HG03045 (cell line): Measurements from ENCODE around the gene CAP2.
"Not testable (repeated sequence)": the region's sequence is repeated elsewhere in the genome, so short reads cannot be mapped to it uniquely, and the experiment has no call there.

Experiments
- ATAC-seq: cut with Tn5 transposase; IDR thresholded peaks from one replicate; pipeline ENCODE4 v1.9.1; 2021; ENCODE audit warnings: mild to moderate bottlenecking, moderate library complexity; ENCODE audit not compliant: unreplicated experiment

The CAP2 gene

GRCh38 chr6:17574866-17575560 lies 181.6 kb downstream of the CAP2 start:
- ATAC-seq = no peak

- ATAC-seq = no peak
Observed at GRCh38 chr6:17577059-17577458, 183.7 kb downstream of the CAP2 start.

GRCh38 chr6:17580518-17581048 lies 187.2 kb downstream of the CAP2 start:
- ATAC-seq = no peak

GRCh38 chr6:17581282-17581681 lies 187.9 kb downstream of the CAP2 start:
- not testable (repeated sequence) for ATAC-seq

- ATAC-seq = no peak
Observed at GRCh38 chr6:17583811-17584210, 190.4 kb downstream of the CAP2 start.

GRCh38 chr6:17584241-17584803 lies 190.9 kb downstream of the CAP2 start:
- no peak for ATAC-seq

- ATAC-seq = no peak
Observed at GRCh38 chr6:17585766-17586490, 192.5 kb downstream of the CAP2 start.

- not testable (repeated sequence) for ATAC-seq
Observed at GRCh38 chr6:17586623-17587022, 193.2 kb downstream of the CAP2 start.

- no peak for ATAC-seq
Observed at GRCh38 chr6:17588011-17588410, 194.6 kb downstream of the CAP2 start.

- no peak for ATAC-seq
Observed at GRCh38 chr6:17589406-17590096, 196.2 kb downstream of the CAP2 start.

GRCh38 chr6:17591287-17591686 lies 197.9 kb downstream of the CAP2 start:
- no peak for ATAC-seq

- no peak for ATAC-seq
Observed at GRCh38 chr6:17593246-17593645, 199.9 kb downstream of the CAP2 start.

- no peak for ATAC-seq
Observed at GRCh38 chr6:17596085-17596484, 202.7 kb downstream of the CAP2 start.

GRCh38 chr6:17599877-17600526 lies 206.6 kb downstream of the CAP2 start, which contains the start of gene FAM8A1:
Gene FAM8A1 (plus strand): TSS chr6:17600302. CDS start chr6:17600410, 108 bp downstream.
- peak; percentile 90 for ATAC-seq

- ATAC-seq = peak; percentile 58
Observed at GRCh38 chr6:17600527-17601385, 207.4 kb downstream of the CAP2 start.

- no peak for ATAC-seq
Observed at GRCh38 chr6:17601386-17601703, 207.9 kb downstream of the CAP2 start.

GRCh38 chr6:17602888-17603287 lies 209.5 kb downstream of the CAP2 start:
- no peak for ATAC-seq

GRCh38 chr6:17606606-17607005 lies 213.2 kb downstream of the CAP2 start:
- no peak for ATAC-seq
